ENCODE measurements around the gene FAM216A. TPM values are rescaled to one million over a fixed set of nuclear protein-coding genes. Genes with fewer than 3 reads are reported as not detected.

The FAM216A gene
- total and polyA plus RNA-seq, 9 of the 15 experiments (the other 6 are each of a cell fraction or from before 2014, with no cell fraction given), result 17.2 to 96.9 (median 48.5) TPM

DNA sequence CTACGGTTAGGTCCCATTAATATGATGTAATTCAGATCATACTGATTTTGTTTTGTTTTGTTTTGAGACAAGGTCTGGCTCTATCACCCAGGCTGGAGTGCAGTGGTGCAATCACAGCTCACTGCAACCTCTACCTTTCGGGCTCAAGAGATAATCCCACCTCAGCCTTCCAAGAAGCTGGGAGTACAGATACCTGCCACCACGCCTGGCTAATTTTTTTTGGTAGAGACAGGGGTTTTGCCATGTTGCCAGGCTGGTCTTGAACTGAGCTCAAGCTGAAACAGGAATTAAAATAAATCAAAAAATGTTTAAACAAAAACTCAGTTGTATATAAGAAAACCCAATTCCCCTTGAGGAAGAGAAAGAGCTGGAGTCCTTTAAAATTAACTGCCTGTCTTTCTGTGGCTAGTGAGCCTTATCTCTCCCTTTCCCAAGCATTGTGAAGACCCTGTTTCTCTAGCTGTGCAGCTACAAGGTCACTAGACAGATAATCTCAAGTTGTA lies 47.4 kb upstream of the FAM216A start (continued):
- TF ChIP-seq NFE2L1 (tag; IDR thresholded peaks at IDR 0.05; ENCODE audit: borderline replicate concordance, low read depth), result no peak
- no peak for TF ChIP-seq PRMT5 (CRISPR knock-in tag; IDR thresholded peaks at IDR 0.05)
- no peak for TF ChIP-seq GATA2 (CRISPR knock-in tag; IDR thresholded peaks at IDR 0.05)
- TF ChIP-seq ZMIZ1 (IDR thresholded peaks at IDR 0.05; ENCODE audit: low read depth in 2 of 2, low read length in 2 of 2), result 0 out of 4 replicates have a peak, but pooled peaks of 1 of the 2 experiments have one; percentile 47
- TF ChIP-seq, protein P1, sequence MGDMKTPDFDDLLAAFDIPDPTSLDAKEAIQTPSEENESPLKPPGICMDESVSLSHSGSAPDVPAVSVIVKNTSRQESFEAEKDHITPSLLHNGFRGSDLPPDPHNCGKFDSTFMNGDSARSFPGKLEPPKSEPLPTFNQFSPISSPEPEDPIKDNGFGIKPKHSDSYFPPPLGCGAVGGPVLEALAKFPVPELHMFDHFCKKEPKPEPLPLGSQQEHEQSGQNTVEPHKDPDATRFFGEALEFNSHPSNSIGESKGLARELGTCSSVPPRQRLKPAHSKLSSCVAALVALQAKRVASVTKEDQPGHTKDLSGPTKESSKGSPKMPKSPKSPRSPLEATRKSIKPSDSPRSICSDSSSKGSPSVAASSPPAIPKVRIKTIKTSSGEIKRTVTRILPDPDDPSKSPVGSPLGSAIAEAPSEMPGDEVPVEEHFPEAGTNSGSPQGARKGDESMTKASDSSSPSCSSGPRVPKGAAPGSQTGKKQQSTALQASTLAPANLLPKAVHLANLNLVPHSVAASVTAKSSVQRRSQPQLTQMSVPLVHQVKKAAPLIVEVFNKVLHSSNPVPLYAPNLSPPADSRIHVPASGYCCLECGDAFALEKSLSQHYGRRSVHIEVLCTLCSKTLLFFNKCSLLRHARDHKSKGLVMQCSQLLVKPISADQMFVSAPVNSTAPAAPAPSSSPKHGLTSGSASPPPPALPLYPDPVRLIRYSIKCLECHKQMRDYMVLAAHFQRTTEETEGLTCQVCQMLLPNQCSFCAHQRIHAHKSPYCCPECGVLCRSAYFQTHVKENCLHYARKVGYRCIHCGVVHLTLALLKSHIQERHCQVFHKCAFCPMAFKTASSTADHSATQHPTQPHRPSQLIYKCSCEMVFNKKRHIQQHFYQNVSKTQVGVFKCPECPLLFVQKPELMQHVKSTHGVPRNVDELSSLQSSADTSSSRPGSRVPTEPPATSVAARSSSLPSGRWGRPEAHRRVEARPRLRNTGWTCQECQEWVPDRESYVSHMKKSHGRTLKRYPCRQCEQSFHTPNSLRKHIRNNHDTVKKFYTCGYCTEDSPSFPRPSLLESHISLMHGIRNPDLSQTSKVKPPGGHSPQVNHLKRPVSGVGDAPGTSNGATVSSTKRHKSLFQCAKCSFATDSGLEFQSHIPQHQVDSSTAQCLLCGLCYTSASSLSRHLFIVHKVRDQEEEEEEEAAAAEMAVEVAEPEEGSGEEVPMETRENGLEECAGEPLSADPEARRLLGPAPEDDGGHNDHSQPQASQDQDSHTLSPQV (IDR thresholded peaks at IDR 0.05), result no peak
- TF ChIP-seq RAD21 (CRISPR knock-in tag; conservative IDR thresholded peaks at IDR 0.05 in 1 of 2, IDR thresholded peaks at IDR 0.05 in 1 of 2), result no peak
- no peak for TF ChIP-seq KHSRP (IDR thresholded peaks at IDR 0.05)
- no peak for TF ChIP-seq FIP1L1 (IDR thresholded peaks at IDR 0.05; ENCODE audit: low read depth, low read length, poor library complexity, severe bottlenecking)
- TF ChIP-seq, protein P2, sequence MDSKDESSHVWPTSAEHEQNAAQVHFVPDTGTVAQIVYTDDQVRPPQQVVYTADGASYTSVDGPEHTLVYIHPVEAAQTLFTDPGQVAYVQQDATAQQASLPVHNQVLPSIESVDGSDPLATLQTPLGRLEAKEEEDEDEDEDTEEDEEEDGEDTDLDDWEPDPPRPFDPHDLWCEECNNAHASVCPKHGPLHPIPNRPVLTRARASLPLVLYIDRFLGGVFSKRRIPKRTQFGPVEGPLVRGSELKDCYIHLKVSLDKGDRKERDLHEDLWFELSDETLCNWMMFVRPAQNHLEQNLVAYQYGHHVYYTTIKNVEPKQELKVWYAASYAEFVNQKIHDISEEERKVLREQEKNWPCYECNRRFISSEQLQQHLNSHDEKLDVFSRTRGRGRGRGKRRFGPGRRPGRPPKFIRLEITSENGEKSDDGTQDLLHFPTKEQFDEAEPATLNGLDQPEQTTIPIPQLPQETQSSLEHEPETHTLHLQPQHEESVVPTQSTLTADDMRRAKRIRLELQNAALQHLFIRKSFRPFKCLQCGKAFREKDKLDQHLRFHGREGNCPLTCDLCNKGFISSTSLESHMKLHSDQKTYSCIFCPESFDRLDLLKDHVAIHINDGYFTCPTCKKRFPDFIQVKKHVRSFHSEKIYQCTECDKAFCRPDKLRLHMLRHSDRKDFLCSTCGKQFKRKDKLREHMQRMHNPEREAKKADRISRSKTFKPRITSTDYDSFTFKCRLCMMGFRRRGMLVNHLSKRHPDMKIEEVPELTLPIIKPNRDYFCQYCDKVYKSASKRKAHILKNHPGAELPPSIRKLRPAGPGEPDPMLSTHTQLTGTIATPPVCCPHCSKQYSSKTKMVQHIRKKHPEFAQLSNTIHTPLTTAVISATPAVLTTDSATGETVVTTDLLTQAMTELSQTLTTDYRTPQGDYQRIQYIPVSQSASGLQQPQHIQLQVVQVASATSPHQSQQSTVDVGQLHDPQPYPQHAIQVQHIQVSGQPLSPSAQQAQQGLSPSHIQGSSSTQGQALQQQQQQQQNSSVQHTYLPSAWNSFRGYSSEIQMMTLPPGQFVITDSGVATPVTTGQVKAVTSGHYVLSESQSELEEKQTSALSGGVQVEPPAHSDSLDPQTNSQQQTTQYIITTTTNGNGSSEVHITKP (IDR thresholded peaks at IDR 0.05; ENCODE audit: partially characterized antibody), result no peak
- TF ChIP-seq ZNF174 (CRISPR knock-in tag; IDR thresholded peaks at IDR 0.05), result no peak
- no peak for TF ChIP-seq ZFP30 (CRISPR knock-in tag; IDR thresholded peaks at IDR 0.05; ENCODE audit: borderline replicate concordance)
- no peak for TF ChIP-seq ZNF695 (CRISPR knock-in tag; IDR thresholded peaks at IDR 0.05)
- no peak for TF ChIP-seq SLC30A9 (CRISPR knock-in tag; IDR thresholded peaks at IDR 0.05)
- TF ChIP-seq RBM15 (IDR thresholded peaks at IDR 0.05; ENCODE audit: insufficient read depth, low read length), result no peak

Measured in K562 (cell line).